ENCODE results near the gene CFAP299.

DNA sequence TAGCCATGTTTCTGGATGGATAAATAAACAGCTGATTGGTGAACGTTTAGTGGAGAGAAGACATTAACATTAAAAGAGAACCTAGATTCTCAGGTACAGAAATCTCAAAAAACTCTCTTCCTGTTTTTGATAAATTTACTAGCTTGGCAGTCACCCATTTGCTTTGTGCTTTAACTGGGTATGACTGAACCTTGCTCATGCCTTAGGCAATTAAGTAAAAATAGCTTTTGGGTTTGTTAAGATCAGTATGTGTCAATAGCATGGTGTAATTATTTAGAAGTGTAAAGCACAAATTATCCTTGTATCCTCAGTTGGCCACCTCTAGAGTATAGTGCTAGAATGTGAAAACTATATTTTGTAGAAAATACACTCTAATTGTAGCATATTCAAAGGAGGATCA, 200.0 kb downstream of the CFAP299 start:
- no peak for TF ChIP-seq POLR2A (IDR thresholded peaks at IDR 0.05; ENCODE audit: low read depth)
- TF ChIP-seq, protein P1, sequence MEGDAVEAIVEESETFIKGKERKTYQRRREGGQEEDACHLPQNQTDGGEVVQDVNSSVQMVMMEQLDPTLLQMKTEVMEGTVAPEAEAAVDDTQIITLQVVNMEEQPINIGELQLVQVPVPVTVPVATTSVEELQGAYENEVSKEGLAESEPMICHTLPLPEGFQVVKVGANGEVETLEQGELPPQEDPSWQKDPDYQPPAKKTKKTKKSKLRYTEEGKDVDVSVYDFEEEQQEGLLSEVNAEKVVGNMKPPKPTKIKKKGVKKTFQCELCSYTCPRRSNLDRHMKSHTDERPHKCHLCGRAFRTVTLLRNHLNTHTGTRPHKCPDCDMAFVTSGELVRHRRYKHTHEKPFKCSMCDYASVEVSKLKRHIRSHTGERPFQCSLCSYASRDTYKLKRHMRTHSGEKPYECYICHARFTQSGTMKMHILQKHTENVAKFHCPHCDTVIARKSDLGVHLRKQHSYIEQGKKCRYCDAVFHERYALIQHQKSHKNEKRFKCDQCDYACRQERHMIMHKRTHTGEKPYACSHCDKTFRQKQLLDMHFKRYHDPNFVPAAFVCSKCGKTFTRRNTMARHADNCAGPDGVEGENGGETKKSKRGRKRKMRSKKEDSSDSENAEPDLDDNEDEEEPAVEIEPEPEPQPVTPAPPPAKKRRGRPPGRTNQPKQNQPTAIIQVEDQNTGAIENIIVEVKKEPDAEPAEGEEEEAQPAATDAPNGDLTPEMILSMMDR (IDR thresholded peaks at IDR 0.05), result no peak
- no peak for TF ChIP-seq POLR2AphosphoS5 (IDR thresholded peaks at IDR 0.05)
- no peak for TF ChIP-seq EP300 (IDR thresholded peaks at IDR 0.05)

All from esophagus muscularis mucosa (tissue), 4 donors.